Measurements from ENCODE around the gene MAPK1.
"Not testable (repeated sequence)": the region's sequence is repeated elsewhere in the genome, so short reads cannot be mapped to it uniquely, and the experiment has no call there.

MAPK1 gene

DNA sequence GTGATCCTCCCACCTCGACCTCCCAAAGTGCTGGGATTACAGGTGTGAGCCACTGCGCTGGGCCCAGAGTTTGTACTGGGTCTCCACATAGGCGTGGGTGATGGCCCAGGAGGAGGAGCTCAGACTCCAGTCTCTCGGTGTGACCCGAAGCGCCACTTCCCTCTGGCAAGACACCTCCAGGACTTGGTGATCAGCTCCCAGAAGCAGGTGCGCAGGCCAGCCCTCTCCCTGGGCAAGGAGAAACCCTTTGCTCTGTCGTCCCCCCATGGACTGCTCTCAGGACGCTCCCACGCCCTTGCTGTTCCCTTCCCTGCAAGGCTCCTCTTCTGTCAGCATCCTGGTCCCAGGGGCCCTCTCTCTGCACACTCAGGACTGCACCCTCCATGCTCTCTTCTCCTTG, 126.4 kb downstream of the MAPK1 start:
- Mint-ChIP-seq H3K4me1 (peaks cover 7 to 20% of the 10 kb centered on the region in 2 donors), H3K4me3 (no peak overlapping the region), H3K9me3 (no peaks in the 10 kb centered on the region), H3K27ac (no peak overlapping the region), H3K36me3 (peaks cover 2 to 10% of the 10 kb centered on the region in 2 donors), H3K27me3 (no peaks in the 10 kb centered on the region)
- no peak for DNase-seq
- no peak for ATAC-seq (replicated peaks)

DNA sequence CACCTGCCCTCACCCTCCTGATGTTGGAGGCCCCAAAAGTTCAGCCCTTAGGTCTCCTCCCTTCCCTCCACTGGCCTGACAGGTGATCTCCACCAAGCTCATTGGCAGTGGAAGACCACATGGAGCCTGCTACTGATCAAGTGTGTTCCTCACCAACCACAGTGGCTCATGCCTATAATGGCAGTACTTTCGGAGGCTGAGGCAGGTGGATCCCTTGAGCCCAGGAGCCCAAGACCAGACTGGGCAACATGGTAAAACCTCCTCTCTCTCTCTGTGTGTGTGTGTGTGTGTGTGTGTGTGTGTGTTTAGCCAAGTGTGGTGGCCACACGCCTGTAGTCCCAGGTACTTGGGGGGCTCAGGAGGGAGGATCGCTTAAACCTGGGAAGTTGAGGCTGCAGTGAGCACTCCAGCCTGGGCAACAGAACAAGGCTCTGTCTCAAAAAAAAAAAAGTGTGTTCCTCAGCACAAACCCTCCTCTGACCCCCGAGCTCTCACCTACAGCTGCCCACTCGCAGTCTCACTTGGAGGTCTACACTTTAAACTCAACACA, 127.5 kb downstream of the MAPK1 start:
- Mint-ChIP-seq H3K4me1 (peaks cover 10 to 23% of the 10 kb centered on the region in 2 donors), H3K4me3 (no peak overlapping the region), H3K36me3 (peaks cover 2 to 10% of the 10 kb centered on the region in 2 donors), H3K27ac (no peak overlapping the region), H3K27me3 (no peaks in the 10 kb centered on the region), H3K9me3 (no peaks in the 10 kb centered on the region)
- DNase-seq (no peak), ATAC-seq (replicated peaks) (no peak)

DNA sequence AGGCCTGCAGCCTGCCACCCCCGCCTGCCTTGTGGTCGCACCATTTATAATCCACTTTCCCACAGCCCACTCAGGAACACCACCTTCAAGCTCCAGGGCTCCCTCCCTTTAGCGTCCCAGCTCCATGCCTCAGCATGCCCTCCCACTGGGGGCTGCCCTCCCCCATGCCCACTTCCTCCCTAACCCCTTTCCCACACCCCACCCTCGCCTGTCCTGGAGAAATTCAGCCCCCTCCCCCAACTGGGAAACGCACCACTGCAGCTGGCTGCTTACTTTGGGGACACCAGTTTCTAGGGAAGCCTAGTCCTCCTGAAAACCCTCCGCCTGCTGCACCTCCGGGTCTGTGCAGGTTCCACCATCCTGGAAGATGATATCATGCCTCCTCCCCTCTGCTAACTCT, 128.5 kb downstream of the MAPK1 start:
- Mint-ChIP-seq H3K27ac (no peak overlapping the region), H3K27me3 (no peaks in the 10 kb centered on the region), H3K4me1 (peaks cover 15 to 27% of the 10 kb centered on the region in 2 donors), H3K36me3 (peaks cover 0 to 7% of the 10 kb centered on the region in 2 donors), H3K4me3 (no peak overlapping the region), H3K9me3 (no peaks in the 10 kb centered on the region)
- no peak for ATAC-seq (replicated peaks)
- DNase-seq, result no peak

DNA sequence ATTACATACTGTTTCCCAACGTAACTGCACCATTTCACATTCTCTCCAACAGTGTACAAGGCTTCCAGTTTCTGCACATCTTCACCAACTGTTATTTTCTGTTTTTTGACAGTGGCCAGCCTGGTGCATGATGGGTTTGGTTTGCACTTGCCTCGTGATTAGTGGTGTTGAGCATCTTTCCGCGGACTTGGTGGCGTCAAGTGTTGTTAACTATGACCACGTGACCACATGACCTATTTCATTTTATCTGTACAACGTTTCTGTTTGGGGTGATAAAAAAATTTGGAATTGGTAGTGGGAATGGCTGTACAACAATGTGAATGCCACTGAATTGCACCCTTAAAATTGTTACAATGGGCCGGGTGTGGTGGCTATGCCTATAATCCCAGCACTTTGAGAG, 129.4 kb downstream of the MAPK1 start:
- no peak for ATAC-seq (replicated peaks)
- Mint-ChIP-seq H3K4me1 (peaks cover 18 to 31% of the 10 kb centered on the region in 2 donors), H3K9me3 (no peaks in the 10 kb centered on the region), H3K4me3 (no peak overlapping the region), H3K27ac (no peak overlapping the region), H3K27me3 (no peaks in the 10 kb centered on the region), H3K36me3 (peaks cover 0 to 7% of the 10 kb centered on the region in 2 donors)
- DNase-seq, result no peak

DNA sequence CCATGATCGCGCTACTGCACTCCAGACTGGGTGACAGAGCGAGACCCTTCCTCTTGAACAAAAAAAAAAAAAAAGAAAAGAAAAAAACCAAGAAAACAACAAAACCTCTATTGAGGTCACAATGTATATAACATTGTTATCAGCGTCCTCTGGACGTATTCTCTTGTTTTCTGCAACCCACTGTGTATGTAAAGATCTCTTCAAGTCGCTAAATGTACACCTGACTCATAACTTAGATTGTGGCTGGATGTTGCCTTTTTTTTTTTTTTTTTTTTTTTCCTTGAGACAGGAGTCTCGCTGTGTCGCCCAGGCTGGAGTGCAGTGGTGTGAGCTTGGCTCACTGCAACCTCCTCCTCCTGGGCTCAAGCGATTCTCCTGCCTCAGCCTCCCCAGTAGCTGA, 130.5 kb downstream of the MAPK1 start:
- no peak for ATAC-seq (replicated peaks)

DNA sequence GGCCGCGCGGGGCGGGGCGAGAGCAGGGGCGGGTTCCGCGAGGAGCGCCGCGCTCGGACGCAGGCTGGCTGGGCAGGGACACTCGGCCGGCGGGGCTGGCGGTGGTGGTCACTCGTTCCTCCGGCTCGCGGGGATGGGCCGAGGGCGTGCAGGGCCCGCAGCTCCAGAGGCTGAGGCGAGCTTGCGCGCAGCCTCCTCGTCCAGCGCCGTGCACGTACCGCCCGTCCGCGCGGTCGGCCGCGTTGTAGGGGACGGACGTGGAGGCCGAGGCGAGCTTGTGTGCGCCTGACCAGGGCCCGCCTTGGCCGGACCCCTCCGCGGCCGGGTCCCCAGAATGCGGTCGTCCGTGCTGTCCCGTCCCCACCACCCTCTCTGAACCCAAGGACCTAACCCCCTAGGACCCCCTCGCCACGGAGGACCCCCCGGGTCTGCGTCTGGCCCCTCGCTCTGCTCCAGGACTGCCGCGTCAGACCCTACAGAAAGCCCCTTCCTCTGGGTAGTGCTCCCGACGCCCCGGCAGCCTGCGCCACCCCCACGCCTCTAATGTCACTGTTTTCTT, 131.3 kb downstream of the MAPK1 start:
- Mint-ChIP-seq H3K9me3 (no peaks in the 10 kb centered on the region), H3K4me1 (peaks cover 25 to 43% of the 10 kb centered on the region in 2 donors), H3K27me3 (no peaks in the 10 kb centered on the region), H3K4me3 (peak overlapping the region; percentile 69 to 92), H3K36me3 (peaks cover 0 to under 1% of the 10 kb centered on the region in 2 donors), H3K27ac (no peak overlapping the region)
- peak; percentile 18 to 21 for ATAC-seq (replicated peaks)
- DNase-seq, result no peak

More for the DNA sequence above, 130.5 kb downstream of the MAPK1 start:
- peaks cover 0 to 6% of the 10 kb centered on the region in 2 donors for H3K36me3 Mint-ChIP-seq
- H3K9me3 Mint-ChIP-seq, result no peaks in the 10 kb centered on the region
- no peak for DNase-seq
- H3K27ac Mint-ChIP-seq, result no peak overlapping the region
- H3K27me3 Mint-ChIP-seq, result no peaks in the 10 kb centered on the region
- peaks cover 20 to 36% of the 10 kb centered on the region in 2 donors for H3K4me1 Mint-ChIP-seq
- no peak overlapping the region for H3K4me3 Mint-ChIP-seq

DNA sequence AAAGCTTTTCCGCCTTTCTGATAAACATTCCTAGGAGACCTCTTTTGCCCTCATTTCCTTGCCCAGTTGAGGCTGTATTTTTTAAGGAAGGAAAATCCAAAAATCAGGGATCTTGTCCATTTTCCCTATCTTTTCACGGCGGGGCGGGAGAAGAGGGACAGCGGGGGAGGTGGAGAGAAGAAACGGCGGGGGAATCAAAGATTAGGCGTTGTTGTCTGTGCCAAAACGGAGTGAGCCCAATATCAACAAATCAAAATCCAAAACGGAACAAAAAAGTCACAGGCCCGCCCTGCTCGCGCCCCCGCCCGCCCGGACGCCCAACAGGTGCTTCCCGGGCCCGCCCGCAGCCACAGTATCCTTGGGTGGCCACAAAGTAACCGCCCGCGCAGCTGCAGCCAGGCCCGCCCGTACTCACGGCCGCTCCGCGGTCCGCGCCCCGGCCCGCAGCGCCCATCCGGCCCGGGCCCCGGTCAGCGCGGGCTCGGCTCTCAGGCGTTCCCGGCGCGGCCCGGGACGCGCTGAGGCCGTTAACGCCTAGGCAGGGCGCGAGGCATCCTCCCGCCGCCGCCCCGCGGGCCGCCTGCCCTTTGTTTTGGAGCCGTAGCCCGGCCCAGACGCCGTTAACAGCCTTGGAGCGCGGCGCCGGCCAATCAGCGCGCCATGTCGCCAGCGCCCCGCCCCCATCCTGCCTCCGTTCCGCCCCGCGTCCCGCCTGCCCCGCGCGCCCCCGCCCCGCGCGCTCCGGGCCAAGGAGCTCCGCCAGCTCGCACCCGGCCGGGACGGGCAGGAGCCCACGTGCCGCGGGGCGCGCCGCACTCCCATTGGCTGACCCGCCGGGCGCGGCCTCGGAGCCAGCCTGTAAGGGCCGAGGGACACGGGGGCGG, 132.0 kb downstream of the MAPK1 start, which contains the start of gene YPEL1:
Gene YPEL1 (minus strand): TSS at position 595 of the 884 bp plus-strand sequence. CDS start 25,050 bp downstream, outside the sequence.
- peaks cover 31 to 51% of the 10 kb centered on the region in 2 donors for H3K4me1 Mint-ChIP-seq
- H3K4me3 Mint-ChIP-seq, result peak within 1 kb of the TSS; percentile 90 to 92
- H3K27ac Mint-ChIP-seq, result peak within 1 kb of the TSS; percentile 94
- no peaks in the 10 kb centered on the region for H3K27me3 Mint-ChIP-seq
- H3K36me3 Mint-ChIP-seq, result no peaks in the 10 kb centered on the region
- DNase-seq (peak; percentile 95), ATAC-seq (replicated peaks) (peak; percentile 93)
- H3K9me3 Mint-ChIP-seq, result no peaks in the 10 kb centered on the region

DNA sequence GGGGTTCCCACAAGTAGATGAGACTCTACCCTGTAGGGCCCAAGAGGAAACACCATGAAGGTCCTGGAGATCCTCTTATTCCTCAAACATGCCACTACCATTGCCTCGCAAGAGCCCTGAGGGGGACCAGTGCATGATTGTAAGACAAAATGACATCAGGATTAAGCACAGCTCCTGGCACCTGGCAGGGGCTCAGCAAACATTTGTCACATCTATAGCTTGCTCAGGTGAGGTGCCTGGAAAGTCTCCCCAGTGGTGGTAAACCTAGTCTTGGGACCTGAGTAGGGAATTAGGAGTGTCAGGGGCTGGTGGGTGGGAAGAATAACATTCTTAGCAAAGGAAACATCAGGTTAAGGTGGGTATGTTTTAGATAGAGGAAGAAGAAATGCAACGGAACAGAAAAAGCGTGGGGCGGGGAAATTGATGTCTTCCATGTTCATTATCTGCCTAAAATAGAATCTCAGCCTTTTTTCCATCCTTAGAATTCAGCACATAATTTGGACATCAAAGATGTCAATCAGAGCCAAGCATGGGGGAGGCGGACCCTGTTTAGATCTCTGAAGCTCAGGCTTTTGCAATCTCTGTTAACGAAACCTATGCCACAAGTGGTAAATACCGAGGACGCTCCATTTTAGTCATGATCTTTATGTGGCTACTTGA, 132.8 kb downstream of the MAPK1 start:
- Mint-ChIP-seq H3K27ac (peak overlapping the region; percentile 94), H3K9me3 (no peaks in the 10 kb centered on the region), H3K4me1 (peaks cover 32 to 53% of the 10 kb centered on the region in 2 donors), H3K27me3 (no peaks in the 10 kb centered on the region), H3K4me3 (peak overlapping the region; percentile 90 to 92), H3K36me3 (no peaks in the 10 kb centered on the region)
- no peak for DNase-seq
- no peak for ATAC-seq (replicated peaks)

DNA sequence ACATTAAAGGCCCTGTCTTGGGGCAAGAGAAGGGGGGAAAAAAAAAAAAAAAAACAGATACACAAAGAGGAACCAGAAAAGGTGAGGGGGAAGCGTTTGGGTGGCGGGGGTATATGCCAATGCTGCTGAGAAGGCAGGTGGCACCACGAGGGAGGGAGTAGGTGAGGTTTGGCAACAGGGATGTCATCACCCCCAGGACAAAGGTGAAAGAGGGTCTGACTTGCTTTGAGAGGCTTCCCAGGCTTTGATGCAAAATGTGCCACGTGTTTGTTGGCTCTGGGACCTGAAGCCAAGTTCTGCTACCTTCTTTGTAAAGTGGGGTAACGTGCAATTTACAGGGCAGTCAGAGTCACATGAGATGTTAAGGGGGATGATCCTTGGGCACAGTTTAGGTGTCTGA, 135.9 kb downstream of the MAPK1 start:
- peaks cover 0 to 1% of the 10 kb centered on the region in 2 donors for H3K36me3 Mint-ChIP-seq
- no peak overlapping the region for H3K4me3 Mint-ChIP-seq
- peaks cover 30 to 47% of the 10 kb centered on the region in 2 donors for H3K4me1 Mint-ChIP-seq
- no peaks in the 10 kb centered on the region for H3K27me3 Mint-ChIP-seq
- peak overlapping the region; percentile 81 for H3K27ac Mint-ChIP-seq
- DNase-seq (no peak), ATAC-seq (replicated peaks) (no peak)
- H3K9me3 Mint-ChIP-seq, result no peaks in the 10 kb centered on the region

DNA sequence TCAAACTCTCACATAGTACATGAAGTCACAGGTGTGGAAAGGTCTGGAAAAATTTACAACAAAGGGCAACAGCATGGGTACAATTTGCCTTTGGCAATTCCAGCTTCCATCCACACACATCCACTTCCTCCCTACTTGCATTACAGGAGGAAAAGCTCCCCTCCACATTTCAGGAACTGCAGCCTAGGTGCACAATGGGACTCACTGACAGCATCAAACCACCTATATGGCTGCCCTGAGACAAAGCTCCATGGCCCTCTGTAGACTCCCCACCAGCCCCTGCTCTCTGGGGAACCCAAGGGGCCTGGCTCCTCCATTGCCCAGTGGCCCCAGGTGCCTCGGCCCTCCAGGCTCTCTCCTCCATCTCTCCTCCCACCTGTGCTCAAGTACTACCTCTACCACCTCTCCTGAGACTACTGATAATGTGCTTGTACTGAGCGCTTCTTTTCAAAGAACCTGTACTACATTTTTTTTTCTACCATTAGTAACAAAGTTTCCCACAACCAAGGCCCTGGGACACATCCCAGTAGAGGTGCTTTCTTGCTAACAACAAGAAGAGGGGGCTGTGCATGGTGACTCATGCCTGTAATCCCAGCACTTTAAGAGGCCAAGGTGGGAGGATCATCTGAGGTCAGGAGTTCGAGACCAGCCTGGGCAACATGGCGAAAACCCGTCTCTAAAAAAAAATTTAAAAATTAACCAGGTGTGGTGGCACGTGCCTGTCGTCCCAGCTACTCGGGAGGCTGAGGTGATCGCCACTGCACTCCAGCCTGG, 136.7 kb downstream of the MAPK1 start:
- Mint-ChIP-seq H3K36me3 (peaks cover 0 to 1% of the 10 kb centered on the region in 2 donors), H3K4me1 (peaks cover 33 to 49% of the 10 kb centered on the region in 2 donors), H3K27ac (peak overlapping the region; percentile 81), H3K9me3 (no peaks in the 10 kb centered on the region), H3K27me3 (no peaks in the 10 kb centered on the region), H3K4me3 (no peak overlapping the region)
- ATAC-seq (replicated peaks) (no peak), DNase-seq (no peak)

DNA sequence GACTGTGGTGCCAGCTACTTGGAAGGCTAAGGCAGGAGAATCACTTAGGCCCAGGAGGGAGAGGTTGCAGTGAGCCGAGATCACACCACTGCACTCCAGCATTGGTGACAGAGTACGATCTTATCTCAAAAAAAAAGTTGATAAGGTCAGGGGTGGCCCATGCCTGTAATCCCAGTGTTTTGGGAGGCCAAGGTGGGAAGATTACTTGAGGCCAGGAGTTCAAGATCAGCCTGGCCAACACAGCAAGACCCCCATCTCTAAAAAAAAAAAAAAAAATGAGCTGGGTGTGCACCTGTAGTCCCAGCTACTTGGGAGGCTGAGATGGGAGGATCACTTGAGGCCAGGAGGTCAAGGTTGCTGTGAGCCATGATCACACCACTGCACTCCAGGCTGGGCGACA, 138.3 kb downstream of the MAPK1 start:
- peaks cover 24 to 45% of the 10 kb centered on the region in 2 donors for H3K4me1 Mint-ChIP-seq
- H3K4me3 Mint-ChIP-seq; ATAC-seq (replicated peaks); DNase-seq; H3K27ac Mint-ChIP-seq; H3K9me3 Mint-ChIP-seq; H3K27me3 Mint-ChIP-seq; H3K36me3 Mint-ChIP-seq: not testable (repeated sequence)

DNA sequence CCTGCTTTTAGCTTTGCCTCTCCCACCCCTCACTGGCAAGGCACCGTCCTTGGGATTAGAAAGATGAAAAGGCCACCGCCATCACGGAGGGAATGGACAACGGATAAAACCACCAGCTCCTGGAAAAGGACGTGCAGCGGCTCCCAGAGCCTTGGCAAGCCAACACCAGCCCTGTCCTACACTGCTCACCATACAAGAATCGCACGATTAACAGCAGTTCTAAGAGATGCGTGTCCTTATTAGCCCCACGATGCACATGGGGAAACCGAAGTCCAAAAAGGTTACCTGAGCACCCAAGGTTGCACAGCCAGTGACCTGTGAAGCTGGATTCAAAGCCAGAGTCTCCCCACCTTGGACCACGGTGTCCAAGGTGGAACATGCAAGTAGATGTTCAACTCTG, 139.2 kb downstream of the MAPK1 start:
- no peak overlapping the region for H3K27ac Mint-ChIP-seq
- H3K9me3 Mint-ChIP-seq, result no peaks in the 10 kb centered on the region
- peaks cover 0 to 1% of the 10 kb centered on the region in 2 donors for H3K36me3 Mint-ChIP-seq
- no peaks in the 10 kb centered on the region for H3K27me3 Mint-ChIP-seq
- H3K4me3 Mint-ChIP-seq, result no peak overlapping the region
- DNase-seq, result no peak
- H3K4me1 Mint-ChIP-seq, result peaks cover 21 to 43% of the 10 kb centered on the region in 2 donors
- ATAC-seq (replicated peaks), result no peak

DNA sequence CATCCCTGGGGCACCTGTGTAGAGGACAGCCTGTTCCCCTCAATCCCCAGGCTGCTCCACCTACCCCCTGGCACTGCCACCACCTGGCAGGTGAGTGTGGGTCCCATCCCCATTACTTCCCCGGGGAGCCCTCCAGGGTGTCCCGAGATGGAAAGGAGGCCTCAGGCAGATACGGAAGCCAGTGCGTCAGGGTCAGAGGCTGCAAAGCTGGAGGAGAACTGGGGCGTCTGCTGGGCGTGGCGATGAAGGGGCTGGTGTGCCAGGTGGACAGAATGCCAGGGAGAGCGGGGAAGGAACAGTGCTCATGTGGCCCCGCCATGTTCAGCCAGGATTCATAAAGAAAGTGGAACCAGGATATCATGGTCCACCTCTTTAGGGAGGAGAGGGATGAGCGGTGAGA, 139.7 kb downstream of the MAPK1 start:
- peaks cover 0 to 1% of the 10 kb centered on the region in 2 donors for H3K36me3 Mint-ChIP-seq
- no peaks in the 10 kb centered on the region for H3K9me3 Mint-ChIP-seq
- ATAC-seq (replicated peaks), result no peak
- no peaks in the 10 kb centered on the region for H3K27me3 Mint-ChIP-seq
- peaks cover 21 to 43% of the 10 kb centered on the region in 2 donors for H3K4me1 Mint-ChIP-seq
- H3K4me3 Mint-ChIP-seq, result no peak overlapping the region
- no peak for DNase-seq
- H3K27ac Mint-ChIP-seq, result no peak overlapping the region
